Stimulated activated CD4-positive, alpha-beta T cell treated with anti-CD3 and anti-CD28 coated beads, Interleukin-15, amount 100 ng/mL, for 1 hour (primary cell): ENCODE results near the gene DUSP6.
"Not testable (repeated sequence)": the region's sequence is repeated elsewhere in the genome, so short reads cannot be mapped to it uniquely, and the experiment has no call there.

Experiments used
- DNase-seq, 2 donors: peaks; one replicate each; pipeline ENCODE4 v3.0.0-alpha.2; 2020; ENCODE audit warnings: low read depth in 1 of 2, low spot score in 1 of 2

The DUSP6 gene

DNA sequence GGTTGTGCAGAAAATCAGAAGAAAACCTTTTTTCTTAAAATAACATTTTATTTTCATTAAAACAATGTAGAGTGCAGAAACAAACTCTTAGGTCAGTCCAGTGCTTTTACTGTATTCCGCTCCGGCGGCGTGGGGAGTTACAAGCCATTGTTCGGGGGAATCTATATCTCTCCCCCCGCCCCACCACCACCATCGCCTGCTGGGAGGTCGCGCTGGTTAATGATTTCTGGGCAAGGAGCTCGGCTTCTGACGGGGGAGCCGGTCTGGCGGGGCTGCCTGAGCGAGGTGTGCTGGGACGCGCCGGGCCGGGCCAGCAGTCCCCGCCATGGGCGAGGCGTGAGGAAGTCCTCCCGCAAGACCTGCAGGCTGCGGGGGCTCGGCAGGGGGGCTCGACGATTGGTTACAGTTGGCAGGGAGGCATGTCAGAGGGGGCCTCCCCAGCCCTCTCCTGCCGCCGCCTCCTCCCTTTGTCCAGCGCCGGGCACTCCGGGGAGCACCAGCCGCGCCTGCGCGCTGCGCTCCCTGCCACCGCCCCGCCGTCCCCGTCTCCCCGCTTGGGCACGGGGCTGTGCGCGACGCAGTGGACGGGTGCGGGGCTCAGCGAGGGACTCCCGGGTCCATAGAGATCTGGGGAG lies 1.0 kb upstream of the DUSP6 start:
- DNase-seq = peak in 1 of 2 donors; percentile 26

DNA sequence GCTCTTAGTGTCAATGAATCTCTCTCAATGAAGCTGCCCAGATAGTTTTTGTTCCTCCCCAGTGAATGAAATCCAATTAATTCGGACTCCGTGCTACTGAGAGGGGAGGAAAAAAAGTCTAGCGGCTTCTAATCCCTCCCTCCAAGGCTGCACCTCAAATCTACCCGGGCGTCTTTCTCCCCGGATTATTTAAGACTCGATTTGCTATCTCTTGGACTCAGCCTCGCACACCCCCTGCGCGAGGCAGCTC lies 134 bp downstream of the DUSP6 start:
- no peak for DNase-seq

DNA sequence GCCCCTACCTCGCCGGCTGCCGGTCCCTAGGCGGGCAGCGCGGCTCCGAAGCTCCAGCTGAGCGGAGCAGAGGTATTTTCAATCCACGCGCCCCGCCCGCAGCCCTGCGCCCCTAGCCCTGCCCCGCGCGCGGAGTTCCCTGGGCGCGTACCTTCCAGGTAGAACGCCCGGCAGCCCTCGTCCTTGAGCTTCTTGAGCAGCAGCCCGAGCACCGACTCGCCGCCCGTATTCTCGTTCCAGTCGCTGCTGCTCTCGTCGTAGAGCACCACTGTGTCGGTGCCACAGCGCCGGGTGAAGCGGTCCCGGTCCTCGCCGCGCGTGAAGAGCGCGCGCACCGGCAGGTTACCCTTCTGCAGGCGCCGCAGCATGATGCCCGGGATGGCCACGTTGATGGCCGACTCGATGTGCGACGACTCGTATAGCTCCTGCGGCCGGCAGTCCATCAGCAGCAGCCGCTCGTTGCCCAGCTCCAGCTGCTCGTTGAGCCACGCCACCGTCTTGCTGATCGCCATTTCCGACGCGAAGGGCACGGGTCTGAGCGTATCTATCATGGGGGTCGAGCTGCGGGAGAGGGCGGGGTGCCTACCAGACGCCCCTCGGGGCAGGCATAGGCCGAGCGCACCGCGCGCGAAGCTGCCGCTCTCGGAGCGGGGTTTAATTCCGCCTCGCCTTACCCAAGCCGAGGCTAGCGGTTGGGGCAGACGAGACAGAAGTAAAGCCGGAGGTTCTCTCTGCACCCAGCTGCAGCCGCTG lies 636 bp downstream of the DUSP6 start:
- peak in 1 of 2 donors; percentile 27 for DNase-seq

DNA sequence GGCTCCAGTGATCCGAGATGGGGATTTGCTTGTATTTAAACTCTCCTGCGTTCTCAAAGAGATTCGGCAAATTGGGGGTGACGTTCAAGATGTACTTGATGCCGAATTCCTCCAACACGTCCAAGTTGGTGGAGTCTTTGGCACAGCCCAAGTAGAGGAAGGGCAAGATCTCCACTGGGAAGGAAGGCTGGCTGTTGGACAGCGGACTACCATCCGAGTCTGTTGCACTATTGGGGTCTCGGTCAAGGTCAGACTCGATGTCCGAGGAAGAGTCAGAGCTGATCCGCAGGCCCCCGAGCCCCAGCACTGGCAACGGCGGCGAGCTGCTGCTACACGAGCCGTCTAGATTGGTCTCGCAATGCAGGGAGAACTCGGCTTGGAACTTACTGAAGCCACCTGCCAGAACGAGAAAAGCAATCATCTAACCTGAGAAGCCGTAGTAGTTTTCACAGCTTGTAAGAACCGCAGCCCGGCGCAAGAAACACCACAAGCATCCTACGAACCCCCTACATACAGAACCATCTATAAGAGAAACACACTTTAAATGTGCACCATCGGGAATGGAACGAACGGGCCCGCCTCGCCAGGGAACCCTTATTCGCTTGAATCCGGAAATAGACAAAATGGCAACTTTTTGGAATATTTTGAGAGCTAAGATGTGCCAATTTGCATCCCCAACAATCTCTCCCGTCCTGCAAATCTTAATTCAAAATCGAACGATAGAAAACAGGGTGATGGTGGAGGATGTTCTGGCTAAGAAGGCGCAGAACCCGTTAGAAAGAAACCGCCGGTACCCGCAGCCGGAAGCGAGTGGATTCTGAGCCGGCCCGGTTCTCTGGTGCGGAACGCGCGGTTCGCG lies 1.4 kb downstream of the DUSP6 start:
- DNase-seq = no peak

DNA sequence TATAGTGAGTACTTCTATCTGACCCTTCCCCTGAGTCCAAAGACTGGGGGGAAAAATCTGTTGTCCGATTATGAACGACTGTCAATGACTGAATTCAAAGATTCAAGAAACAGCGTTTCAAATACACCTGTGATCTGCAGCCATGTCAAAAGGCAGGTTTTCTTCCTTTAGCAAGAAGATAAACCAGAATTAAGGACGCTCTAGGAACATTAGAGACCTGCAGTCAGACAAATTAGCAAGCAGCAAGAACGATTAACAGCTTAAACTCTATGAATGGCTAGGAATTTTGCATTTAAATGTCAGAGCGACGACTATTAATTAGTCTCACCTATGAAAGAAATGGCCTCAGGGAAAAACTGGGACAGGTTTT lies 2.1 kb downstream of the DUSP6 start:
- DNase-seq = no peak

DNA sequence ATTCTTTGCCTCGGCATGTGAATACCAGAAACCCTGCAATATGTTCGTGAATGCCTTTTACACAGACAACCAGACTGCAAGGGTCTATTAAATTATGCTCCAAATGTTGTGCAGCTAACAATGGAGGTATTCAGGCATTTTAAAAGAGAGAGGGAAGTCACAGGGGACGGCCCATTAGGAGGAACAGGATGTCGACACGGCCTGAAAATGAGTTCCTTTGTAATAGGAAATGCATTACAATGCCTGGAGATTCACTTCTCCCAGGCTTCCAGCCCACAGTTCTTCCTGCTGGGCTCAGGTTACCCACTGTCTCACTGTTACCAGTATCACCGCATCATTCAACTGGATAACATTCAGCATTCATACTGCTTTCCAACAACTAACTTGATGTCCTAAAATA lies 2.5 kb downstream of the DUSP6 start:
- DNase-seq = no peak

DNA sequence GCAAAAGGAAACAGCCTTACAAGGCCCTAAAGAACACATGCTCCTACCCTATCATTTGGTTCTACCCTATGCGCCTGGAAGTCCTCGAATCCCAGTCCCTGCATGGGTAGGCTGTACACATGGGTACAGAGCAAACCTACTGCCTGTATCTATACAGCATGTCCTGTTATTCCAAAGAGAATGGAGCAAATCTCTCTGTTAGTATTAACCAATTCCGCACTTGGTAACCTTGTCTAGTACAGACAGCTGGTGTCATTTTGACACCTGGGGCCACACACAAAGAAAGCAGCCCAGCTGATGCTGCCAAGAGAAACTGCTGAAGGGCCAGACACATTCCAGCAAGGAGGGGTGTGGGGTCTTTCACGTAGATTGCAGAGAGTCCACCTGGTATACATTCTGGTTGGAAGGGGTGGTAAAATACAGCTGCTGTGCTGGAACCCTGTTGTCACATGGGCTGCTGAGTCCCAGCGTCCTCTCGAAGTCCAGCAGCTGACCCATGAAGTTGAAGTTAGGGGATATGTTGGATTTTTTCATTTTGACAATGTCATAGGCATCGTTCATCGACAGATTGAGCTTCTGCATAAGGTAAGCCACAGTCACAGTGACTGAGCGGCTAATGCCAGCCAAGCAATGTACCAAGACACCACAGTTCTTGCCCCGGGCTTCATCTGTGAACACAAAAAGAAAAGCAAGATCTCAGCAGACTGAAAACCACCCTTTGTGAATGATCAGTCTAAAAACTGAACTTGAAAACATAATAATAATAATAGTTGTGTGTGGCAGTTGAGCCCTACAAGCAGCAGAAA lies 3.2 kb downstream of the DUSP6 start:
- DNase-seq = no peak

DNA sequence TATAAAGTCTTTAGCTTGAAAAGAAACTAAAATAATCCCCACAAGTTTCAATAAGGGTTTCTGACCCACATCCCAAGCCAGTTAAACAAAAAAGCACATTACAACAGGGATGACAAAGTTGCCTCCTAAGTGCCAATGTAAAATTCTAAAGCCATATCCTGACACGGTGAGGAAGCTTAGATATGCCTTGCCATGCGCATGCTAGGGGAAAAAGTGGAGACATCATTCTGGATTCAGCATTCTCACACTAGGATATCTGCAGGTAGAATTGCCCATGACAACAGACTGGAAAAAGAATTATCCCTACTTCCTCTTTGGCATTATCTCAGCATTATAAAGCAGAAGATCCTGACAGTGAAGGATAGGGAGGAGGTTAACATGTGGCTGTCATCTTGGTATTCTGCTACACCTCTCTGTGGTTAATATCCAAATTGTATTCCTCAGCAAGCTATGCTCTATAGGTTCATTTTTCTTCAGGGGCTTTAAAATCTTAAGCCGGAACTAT lies 4.9 kb downstream of the DUSP6 start:
- no peak for DNase-seq

DNA sequence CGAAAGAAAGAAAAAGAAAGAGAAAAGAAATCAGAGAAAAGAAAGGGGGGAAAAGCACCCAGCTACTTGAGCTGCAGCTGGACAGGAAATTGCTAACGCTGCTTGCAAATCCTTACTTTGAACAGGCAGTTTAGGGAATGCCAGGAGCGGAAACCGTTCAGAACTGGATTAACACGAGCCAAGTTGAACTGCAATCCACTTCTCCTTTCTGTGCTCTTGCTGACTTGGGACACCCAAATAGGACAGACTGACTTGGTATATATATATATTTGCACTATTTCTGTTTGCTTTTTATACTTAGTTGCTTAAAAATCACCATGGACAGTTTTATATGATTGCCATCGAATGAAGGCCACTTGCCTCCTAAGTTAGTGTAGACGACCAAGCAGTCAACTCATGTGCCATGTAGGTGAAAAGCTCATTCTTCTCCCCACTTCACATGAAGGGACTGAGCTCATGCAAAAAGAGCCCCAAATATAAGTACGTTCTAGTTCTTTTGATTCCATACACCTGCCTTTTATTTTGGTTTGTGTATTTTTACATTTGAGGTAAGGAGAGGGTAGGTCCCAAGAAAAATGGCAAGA lies 5.5 kb downstream of the DUSP6 start:
- no peak for DNase-seq

DNA sequence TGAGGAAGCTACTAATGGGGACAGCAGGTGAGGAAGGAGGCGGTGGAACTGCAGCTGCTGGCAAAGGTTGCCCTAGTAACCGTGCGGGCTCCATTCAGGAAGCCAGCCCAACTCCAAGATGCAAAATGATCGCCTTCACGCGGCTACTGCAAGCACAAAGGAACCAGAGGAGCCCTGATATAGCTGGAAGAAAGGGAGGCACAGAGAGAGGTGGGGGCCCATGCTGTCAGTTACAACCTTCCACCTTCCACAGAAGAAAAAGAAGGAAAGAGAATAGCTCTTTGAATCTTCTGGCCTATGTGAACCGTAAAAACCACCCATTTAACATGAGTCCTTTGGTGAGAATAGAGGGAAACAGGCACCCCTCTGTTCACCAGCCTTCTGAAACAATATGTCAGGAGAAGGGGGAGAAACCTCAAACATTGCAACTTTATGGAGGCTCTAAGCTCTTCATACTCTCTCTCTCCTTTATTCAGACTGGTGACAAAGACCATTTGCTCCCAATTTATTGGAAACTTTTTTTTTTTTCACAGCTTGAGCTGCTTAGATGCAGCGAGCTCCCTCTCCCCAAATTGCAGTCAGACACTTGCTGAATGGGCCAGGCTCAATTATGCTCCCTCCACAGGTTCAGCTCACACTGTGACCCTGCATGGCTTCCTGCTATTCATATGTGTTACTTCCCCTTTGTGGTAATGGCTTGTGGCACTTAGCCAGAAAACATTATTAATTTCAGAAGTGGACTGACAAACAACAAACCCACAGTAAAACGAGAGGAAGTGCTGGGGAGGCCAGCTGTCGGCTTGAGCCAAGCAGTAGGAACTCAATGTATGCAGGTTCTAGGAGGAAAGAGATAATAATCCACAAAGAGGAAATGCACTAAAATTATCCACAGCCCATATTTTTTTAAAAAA lies 6.2 kb downstream of the DUSP6 start:
- no peak for DNase-seq

DNA sequence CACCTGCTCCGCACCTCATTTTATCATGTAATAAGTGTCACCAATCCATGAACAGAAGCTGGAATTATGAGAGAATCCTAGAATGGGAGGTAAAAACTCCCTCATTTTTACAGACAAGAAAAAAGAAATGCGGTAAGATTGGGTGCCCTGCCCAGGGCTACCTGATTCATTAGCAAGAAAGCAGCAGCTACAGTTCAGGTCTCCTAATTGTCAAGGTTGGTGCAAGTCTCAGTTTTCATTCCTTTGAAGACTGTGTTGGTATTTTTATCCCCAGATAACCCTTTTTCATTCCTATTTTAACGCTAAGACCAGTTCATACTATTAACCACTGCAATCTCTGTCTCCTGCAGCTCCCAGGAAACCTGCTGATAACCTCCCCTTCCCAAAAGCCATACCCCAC lies 6.9 kb downstream of the DUSP6 start:
- no peak for DNase-seq

DNA sequence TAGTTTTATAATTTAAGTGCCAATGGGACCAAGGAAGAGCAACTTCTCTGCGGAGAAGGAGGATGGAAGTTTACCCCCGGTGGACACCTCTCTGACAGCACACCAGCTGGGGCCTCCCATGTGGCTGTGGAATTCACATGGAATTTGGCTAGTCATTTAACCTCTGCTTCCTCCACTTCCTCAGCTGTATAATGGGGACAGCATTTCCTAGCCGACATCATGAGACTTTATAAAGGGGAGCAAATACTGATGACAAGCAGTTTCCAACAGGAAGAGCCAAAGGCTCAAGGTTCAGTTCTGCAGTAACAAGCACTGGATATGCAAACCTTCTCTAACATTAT lies 7.5 kb downstream of the DUSP6 start:
- no peak for DNase-seq

DNA sequence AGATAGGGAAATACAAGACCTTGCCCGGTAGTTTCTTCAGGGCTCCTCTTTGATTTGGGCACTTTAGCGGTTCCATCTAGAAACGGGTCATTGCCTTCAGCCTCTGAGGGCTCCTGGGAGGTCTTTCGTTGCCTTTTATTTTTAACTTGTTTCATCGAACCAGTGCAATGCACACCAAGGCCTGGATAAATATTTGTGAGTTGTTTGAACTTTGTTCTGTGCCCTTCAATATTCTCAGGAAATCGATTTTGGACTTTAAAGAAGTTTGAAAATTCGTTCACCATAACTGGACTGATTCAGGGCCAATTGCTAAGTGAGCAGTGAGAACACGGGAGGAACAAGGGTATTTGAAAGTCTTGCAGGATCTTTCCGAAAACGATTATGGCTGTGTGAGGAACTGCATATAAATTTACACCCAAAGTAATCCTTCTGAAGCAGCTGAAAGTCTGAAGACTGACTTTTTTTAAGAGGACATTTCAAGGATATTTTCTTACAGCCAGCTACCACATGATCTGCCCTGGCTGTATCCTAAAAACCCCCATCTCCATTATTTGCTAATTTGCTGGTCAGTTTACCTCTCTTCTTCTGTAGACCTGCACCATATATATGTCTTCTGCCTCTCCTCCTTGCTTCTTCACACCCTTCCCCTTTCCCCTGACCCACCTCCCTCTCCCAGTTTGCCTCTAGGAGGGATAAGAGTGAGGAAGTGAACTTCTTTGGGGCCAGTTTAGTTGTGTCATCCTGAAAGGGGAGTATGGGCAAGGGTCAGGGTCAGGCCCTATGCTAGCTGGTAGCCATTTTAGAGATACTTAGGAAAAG lies 8.0 kb downstream of the DUSP6 start:
- no peak for DNase-seq

DNA sequence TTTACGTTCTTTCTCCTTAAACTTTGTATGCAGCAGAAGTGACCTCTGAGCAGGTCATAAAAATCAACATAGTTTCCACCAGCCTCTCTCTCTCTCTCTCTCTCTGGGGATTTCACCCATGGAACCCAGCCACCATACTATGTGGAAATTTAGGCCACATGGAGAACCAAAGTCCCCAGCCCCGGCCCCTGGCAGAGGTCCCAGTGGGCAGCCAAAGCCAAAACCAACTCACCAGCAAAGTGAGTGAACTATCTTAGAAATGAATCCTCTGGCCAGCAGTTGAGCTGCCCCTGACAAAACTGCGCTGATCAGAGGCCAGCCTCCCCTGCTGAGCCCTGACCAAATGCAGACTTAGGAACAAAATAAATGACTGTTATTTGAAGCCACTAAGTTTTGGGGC lies 9.2 kb downstream of the DUSP6 start:
- no peak for DNase-seq

DNA sequence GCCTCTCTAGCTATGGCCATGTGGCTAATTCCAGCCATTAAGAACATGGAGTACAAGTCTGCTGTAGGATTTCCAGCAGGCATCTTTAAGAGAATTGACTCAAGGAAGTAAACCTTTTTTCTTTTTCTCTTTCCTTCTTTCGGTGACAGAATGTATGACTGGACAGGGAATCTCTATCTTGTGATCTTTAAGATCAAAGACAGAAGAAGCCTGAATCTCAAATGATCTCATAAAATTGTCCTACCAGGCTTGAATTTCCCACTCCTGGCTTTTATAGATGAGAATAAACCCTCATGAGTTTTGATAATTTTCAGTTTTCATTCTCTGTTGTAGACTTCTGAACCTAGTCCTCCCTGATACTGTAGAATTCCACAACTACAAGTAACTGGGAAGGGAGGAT lies 11.4 kb downstream of the DUSP6 start:
- DNase-seq = no peak

DNA sequence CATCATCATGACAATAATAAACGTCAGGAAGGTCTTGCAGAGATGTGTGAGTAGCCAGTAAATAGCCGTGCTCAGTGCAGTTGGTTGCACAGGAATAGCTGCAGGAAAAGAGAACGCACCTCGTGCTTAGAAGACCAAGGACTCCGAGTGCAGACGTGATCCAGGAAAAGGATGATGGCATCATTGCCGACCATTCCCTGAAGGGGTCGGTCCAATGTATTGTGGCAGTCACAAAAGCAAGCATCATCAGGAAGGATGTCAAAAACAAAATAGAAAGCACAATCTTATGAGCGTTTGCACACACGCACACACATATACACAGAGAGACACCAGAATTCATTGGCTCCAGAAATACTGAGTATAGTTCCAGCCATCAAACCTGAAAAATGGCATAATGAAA lies 12.8 kb downstream of the DUSP6 start:
- no peak for DNase-seq

DNA sequence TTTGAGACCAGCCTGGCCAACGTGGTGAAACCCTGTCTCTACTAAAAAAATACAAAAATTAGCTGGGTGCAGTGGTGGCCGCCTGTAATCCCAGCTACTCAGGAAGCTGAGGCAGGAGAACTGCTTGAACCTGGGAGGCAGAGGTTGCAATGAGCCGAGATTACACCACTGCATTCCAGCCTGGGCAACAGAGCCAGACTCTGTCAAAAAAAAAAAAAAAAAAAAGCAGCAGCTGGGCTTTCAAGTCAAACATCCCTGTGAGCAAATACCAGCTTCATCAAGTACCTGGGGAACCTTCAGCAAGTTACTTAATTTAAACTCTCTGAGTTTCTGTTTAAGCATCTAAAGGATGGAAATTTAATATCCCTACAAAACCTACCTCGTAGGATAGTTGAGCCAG lies 15.2 kb downstream of the DUSP6 start:
- not testable (repeated sequence) for DNase-seq

DNA sequence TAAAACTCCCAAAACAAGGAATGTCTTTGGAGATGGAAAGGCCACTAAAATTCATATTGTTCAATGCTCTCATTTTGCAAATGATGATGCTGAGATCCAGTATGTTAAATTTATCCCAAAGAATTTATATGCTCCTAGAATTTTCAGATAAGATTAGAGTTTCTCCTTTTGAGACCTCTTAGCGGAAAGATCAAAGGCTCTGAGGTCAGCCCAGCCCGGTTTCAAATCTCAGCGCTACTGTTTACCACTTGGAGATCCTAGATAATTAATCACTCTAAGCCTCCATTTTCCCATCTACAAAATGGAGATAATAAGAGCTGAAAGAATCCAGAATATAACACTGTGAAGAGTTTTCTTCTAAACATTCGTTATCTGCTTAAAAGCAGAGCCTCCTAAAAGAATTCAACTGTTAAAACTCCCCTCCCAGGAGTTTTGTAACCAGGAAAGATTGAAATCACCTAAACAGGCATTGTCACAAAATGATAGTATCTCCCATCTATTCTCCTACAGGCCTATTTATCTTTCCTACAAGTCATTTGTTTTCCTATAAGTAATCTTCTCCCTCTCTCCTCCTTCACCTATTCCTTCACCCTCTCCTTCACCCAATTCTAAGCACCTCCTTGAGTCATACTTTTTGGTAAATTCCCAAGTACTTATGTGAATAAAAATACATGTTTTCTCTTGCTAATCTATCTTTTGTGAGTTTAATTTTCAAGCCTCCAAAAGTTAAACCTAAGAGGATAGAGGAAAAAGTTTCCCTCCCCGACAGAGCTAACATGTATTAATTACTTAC lies 16.7 kb downstream of the DUSP6 start:
- DNase-seq = no peak
